Adrenal gland (tissue), 5 donors: ENCODE results near the gene ZNF492.

ENCODE experiments used
- CTCF ChIP-seq, 6 experiments: fragments of 450-650 bp in 4 of 6; fragments of 200-600 bp in 2 of 6; sonication (generic) in 1 of 6; IDR thresholded peaks; 1 replicate in 5 of 6; 2 replicates in 1 of 6; pipeline versions ENCODE4 v1.5.1 to v1.8.0; 2016 to 2021; ENCODE audit warnings: antibody characterized with exemption in 6 of 6, mild to moderate bottlenecking in 2 of 6, moderate library complexity in 1 of 6
- POLR2A ChIP-seq, 2 donors: fragments of 450-650 bp; IDR thresholded peaks; one replicate each; pipeline ENCODE4 v1.6.1; 2017; ENCODE audit warnings: antibody characterized with exemption in 2 of 2, mild to moderate bottlenecking in 2 of 2, moderate library complexity in 1 of 2
- donor health status: DM: no; HTN: no; CAD: no.

GRCh38 chr19:22608441-22608840 lies 25.7 kb upstream of the ZNF492 start:
- no peak for TF ChIP-seq CTCF (IDR thresholded peaks at IDR 0.05)
- TF ChIP-seq POLR2A (IDR thresholded peaks at IDR 0.05) = no peak
